Measurements from ENCODE around the gene BCL2.

- TF ChIP-seq CTCF (IDR thresholded peaks at IDR 0.05), result no peak
- no peak for TF ChIP-seq POLR2A (IDR thresholded peaks at IDR 0.05)
Observed at GRCh38 chr18:63253428-63254372, 65.9 kb downstream of the BCL2 start.
